ENCODE results near the gene WNT3A.
A peak's percentile ranks its signal among the peaks of the same experiment; 100 is the strongest.

Gene WNT3A

DNA sequence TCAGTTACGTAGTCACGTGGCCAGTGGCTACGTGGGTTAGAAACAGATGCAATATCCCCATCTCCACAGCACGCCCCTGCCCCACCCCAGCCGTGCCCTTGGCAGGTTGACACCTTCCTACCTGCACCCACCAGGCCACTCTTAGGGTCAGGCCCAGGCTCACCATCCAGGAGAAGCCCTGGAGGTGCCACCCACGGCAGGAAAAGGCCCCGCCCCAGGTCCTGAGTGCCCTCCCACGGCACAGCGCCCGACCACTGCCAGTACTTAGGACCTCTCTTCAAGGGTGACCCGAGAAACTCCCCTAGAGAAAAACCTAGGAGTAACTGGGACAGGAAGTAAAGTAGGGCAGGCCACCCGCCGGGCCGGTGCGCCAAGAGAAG, 94.8 kb downstream of the WNT3A start:
- no peak for DNase-seq (ENCODE audit: low read depth)

- no peak for DNase-seq (ENCODE audit: low read depth)
These were observed 95.4 kb downstream of the WNT3A start for GRCh38 chr1:228101994-228102790.

DNA sequence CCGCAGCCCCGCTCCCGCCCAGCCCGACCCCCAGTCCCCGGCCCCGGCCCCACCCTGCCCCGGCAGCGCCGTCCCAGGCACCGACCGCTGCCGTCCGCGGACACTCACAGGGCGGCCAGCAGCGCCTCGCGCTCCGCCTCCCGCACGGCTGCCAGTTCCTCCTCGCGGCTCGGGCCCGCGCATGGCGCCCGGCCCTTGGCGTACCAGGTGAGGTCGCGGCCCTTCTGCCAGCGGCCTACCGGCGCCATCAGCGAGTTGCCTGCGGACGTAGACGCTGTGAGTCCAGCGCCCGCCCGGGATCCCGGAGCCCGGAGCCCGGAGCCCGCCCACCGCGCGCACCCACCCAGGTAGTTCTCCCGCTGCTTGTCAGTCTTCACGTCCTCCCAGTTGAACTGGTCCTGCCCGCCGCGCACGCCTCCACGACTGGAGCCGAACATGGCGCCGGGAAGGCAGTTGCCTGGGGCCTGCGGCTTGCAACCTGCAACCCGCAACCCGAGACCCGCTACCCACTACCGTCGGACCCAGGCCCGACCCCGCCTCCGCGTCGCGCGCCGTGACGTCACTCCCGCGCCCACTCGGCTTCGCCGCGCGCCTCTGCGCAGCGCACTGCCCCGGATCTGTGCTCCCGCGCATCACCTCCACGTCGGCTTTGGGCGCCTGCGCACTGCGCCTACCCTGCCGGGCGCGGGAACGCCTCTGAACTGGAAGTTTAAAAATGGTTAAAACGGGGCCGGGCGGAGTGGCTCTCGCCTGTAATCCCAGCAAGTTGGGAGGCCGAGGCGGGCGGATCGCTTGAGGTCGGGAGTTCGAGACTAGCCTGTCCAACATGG, 96.2 kb downstream of the WNT3A start, which contains the start of gene C1orf35:
Gene C1orf35 (minus strand): TSS at position 535 of the 830 bp plus-strand sequence. CDS start 98 bp downstream, at position 437.
- DNase-seq (ENCODE audit: low read depth) = peak; percentile 68

GRCh38 chr1:228104526-228105269, 97.9 kb downstream of the WNT3A start:
- DNase-seq (ENCODE audit: low read depth) = no peak

- no peak for DNase-seq (ENCODE audit: low read depth)
These were observed 98.6 kb downstream of the WNT3A start for GRCh38 chr1:228105270-228105995.

DNA sequence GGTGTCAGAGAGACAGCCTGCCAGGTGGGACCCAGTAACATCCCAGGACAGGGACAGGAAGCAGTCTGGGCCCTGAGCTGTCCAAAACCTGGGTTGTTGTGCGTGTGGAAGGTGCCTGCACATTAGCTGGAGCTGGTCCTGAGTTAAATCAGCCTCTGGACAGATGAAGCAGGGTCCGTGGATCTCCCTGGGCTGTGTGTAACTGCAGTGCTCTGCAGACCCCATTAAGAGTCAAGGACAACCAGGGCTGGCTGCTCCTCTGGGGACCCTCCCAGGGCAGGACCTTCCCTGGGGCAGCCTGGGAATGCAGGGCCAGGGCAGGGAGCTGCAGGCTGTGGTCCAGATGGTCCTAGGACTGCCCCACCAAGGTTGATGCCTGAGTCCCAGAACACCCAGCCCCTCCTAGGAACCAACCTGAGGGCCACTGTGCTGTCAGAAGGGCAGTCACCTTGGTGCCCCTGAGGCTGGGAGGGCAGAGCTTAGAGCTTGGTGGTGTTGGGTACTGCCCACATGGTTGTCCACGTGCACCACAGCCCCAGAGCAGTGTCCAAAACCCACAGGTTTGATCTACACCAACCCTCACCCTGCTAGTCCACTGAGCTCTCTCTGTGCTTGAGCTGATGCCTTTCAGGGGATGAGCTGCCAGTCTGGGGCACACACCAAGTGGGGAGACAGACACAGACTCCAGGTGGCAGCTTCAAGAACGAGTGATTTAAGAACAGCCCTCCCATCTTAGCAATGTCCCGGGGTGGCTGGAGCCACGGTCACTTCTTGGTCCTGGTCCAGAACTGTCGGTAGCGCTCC, 99.4 kb downstream of the WNT3A start:
- DNase-seq (ENCODE audit: low read depth) = no peak

- no peak for DNase-seq (ENCODE audit: low read depth)
These were observed 99.9 kb downstream of the WNT3A start for GRCh38 chr1:228106800-228107054.

GRCh38 chr1:228107636-228108035, 100.8 kb downstream of the WNT3A start:
- DNase-seq (ENCODE audit: low read depth) = no peak

DNA sequence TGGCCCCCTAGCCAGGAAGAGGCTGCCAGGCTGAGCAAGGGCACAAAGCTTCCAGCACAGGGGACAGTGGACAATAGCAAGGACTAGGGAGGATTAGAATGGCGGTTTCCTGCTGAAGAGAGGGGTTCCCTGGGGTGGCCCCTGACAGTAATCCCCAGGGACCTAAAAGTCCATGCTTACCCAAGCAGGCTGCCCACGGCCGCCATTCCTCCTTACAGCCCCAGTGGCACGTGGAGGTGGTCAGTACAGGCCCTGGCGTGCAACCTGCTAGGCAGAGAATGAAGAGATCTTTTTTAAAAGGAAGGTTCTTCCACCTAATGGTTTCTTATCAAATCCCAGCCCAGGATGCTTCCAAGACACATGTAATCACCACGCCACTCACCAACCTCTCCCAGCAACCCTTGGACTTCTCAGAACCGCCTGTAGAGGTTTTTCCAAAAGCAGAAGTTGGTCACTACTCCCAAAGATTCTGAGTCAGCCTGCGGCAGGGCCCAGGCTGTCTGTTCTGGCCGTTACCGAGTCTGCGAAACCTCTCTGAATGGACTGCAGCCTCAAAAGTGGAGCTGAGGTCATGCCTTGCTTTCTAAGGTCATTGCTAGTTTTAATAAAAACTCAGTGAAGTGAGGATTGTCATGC, 101.4 kb downstream of the WNT3A start:
- DNase-seq (ENCODE audit: low read depth) = no peak

GRCh38 chr1:228108742-228109072, 101.9 kb downstream of the WNT3A start:
- no peak for DNase-seq (ENCODE audit: low read depth)

- DNase-seq (ENCODE audit: low read depth) = peak; percentile 76
These were observed 102.5 kb downstream of the WNT3A start, which contains the start of gene MRPL55 for GRCh38 chr1:228109073-228109961. MRPL55 (minus strand) TSS chr1:228109299; CDS start chr1:228108260, 1,039 bp downstream.

GRCh38 chr1:228109962-228110488, 103.2 kb downstream of the WNT3A start:
- DNase-seq (ENCODE audit: low read depth) = no peak

- no peak for DNase-seq (ENCODE audit: low read depth)
These were observed 103.8 kb downstream of the WNT3A start for GRCh38 chr1:228110556-228110955.
